BLaER1 (cell line): ENCODE data around the gene MOCOS.
"Not testable (repeated sequence)": the region's sequence is repeated elsewhere in the genome, so short reads cannot be mapped to it uniquely, and the experiment has no call there.

ENCODE experiments used
- H3K27ac ChIP-seq: shearing (Covaris generic); formaldehyde crosslinking; 2 replicates; pipeline ENCODE4 v1.8.1; 2022
- H3K27me3 ChIP-seq: shearing (Covaris generic); formaldehyde crosslinking; 2 replicates; pipeline ENCODE4 v1.8.1; 2022
- H3K36me3 ChIP-seq: shearing (Covaris generic); formaldehyde crosslinking; 2 replicates; pipeline ENCODE4 v1.8.1; 2022
- H3K4me1 ChIP-seq: shearing (Covaris generic); formaldehyde crosslinking; 2 replicates; pipeline ENCODE4 v1.8.1; 2022
- H3K4me2 ChIP-seq: shearing (Covaris generic); formaldehyde crosslinking; 2 replicates; pipeline ENCODE4 v1.8.1; 2022
- H3K4me3 ChIP-seq: shearing (Covaris generic); formaldehyde crosslinking; 2 replicates; pipeline ENCODE4 v1.8.1; 2022
- H3K9ac ChIP-seq: shearing (Covaris generic); formaldehyde crosslinking; 2 replicates; pipeline ENCODE4 v1.8.1; 2022
- H3K9me3 ChIP-seq: shearing (Covaris generic); formaldehyde crosslinking; 2 replicates; pipeline ENCODE4 v1.8.1; 2022
- H4K20me1 ChIP-seq: shearing (Covaris generic); formaldehyde crosslinking; 2 replicates; pipeline ENCODE4 v1.8.1; 2022
- Cebpa-rat ChIP-seq: shearing (Covaris generic); IDR thresholded peaks from 2 replicates; pipeline ENCODE4 v1.8.1; 2022

The MOCOS gene

DNA sequence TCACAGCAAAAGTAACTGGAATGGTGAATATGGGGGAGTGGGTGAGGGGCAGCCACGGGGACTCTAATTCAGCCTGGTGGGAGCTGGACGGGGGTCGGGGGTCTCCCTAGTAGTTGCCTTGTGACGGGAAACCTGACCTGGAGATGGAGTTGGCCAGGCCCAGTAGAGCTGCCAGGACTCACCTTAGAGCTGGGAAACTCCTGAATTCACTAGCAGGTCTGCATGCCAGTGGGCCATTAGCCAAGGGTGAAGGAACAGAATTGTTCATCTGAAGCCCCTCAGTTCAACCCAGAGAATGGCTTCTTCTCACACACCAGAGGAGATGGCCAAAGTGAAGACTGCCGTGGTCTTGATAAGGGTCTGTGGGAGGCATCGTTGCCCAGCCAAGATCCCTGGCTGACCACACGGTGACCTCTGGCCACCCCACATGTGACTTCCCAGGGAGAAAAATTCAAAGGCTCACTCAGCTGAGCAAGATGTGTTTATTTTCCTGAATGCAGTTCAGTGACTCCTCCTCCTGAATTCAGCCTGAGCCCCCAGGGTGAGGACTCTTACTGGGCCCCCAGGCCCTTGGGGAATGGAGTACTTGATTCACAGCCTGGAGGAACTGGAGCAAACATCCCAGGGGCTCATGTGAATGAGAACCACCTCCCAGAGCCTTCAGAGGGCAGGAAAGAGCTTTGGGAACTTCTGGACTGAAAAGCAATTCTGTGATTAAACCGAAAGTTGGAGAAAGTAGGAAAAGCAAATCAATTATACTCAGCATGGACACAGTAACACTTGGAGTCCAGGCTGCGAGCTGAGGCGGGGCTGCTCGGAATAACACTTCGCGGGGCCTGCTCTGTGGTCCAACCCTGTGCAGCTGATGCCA, 25.2 kb downstream of the MOCOS start:
- no peaks in the 10 kb centered on the region for H4K20me1 ChIP-seq
- no peak overlapping the region for H3K4me2 ChIP-seq
- peaks cover 8% of the 10 kb centered on the region; the same call in 1 of the 2 replicates for H3K9me3 ChIP-seq
- no peaks in the 10 kb centered on the region for H3K36me3 ChIP-seq
- H3K4me1 ChIP-seq, result peaks cover 17% of the 10 kb centered on the region
- no peak overlapping the region for H3K9ac ChIP-seq
- TF ChIP-seq Cebpa-rat, result no peak
- H3K27me3 ChIP-seq, result no peaks in the 10 kb centered on the region
- H3K27ac ChIP-seq, result no peak overlapping the region
- no peak overlapping the region for H3K4me3 ChIP-seq

DNA sequence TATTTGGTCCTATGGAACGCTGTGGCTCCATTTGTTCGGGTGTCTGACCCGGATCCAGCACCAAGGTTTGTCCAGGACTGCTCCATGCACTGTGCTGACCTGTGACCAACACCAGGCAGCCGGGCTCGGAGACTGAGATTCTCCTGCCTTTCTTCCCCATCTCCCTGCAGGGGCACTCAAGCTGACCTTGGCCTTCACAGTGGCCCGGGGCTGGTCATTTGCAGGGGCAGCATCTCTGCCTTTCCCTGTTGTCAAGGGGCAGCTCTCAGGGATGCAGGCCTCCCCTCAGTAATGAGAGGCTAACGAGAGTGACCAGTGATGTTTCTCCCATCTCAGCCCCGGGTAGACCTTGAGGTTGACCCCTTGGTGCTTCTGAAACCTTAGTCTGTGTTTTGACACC, 27.5 kb downstream of the MOCOS start:
- H4K20me1 ChIP-seq, result no peaks in the 10 kb centered on the region
- H3K9me3 ChIP-seq, result no peaks in the 10 kb centered on the region
- H3K27me3 ChIP-seq, result no peaks in the 10 kb centered on the region
- no peak for TF ChIP-seq Cebpa-rat
- H3K27ac ChIP-seq, result no peak overlapping the region
- peaks cover 17% of the 10 kb centered on the region for H3K4me1 ChIP-seq
- no peak overlapping the region for H3K9ac ChIP-seq
- no peak overlapping the region for H3K4me2 ChIP-seq
- no peaks in the 10 kb centered on the region for H3K36me3 ChIP-seq
- no peak overlapping the region for H3K4me3 ChIP-seq

GRCh38 chr18:36215577-36215976, 28.3 kb downstream of the MOCOS start:
- Histone ChIP-seq H3K9me3 (no peaks in the 10 kb centered on the region), H3K9ac (no peak overlapping the region), H3K4me1 (peaks cover 17% of the 10 kb centered on the region), H3K27me3 (no peaks in the 10 kb centered on the region), H3K4me2 (no peak overlapping the region), H3K27ac (no peak overlapping the region), H4K20me1 (no peaks in the 10 kb centered on the region), H3K36me3 (no peaks in the 10 kb centered on the region), H3K4me3 (no peak overlapping the region)
- no peak for TF ChIP-seq Cebpa-rat

DNA sequence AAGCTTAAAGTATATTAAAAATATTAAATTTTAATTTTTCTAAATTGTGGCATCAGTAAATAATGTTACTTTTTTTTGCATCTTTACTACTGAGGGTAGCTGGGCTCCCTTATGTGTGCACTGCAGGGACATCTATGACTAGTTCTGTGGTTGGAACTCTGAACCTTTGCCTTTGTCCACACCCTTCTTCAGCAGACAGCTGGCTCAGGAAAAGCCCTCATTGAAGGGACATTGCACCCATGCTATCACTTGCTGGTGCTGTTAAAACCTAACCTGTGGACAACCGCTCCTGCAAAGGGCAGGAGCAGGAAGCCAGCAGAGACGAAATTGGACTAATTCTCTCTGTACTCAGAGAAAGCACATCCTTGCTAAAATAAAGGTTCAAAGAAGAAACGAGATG, 30.1 kb downstream of the MOCOS start:
- Histone ChIP-seq H3K4me3 (no peak overlapping the region), H3K4me2 (no peak overlapping the region), H3K36me3 (no peaks in the 10 kb centered on the region), H3K4me1 (peaks cover 5% of the 10 kb centered on the region; the same call in 1 of the 2 replicates), H3K9ac (no peak overlapping the region), H3K27ac (no peak overlapping the region), H3K9me3 (no peaks in the 10 kb centered on the region), H3K27me3 (no peaks in the 10 kb centered on the region), H4K20me1 (no peaks in the 10 kb centered on the region)
- TF ChIP-seq Cebpa-rat, result no peak

GRCh38 chr18:36229188-36229587, 41.9 kb downstream of the MOCOS start:
- no peak overlapping the region for H3K9ac ChIP-seq
- H3K27me3 ChIP-seq, result no peaks in the 10 kb centered on the region
- no peaks in the 10 kb centered on the region for H4K20me1 ChIP-seq
- TF ChIP-seq Cebpa-rat, result no peak
- no peaks in the 10 kb centered on the region for H3K4me1 ChIP-seq
- peaks cover 49% of the 10 kb centered on the region for H3K9me3 ChIP-seq
- H3K4me2 ChIP-seq, result no peak overlapping the region
- H3K27ac ChIP-seq, result no peak overlapping the region
- H3K36me3 ChIP-seq, result no peaks in the 10 kb centered on the region
- H3K4me3 ChIP-seq, result no peak overlapping the region

DNA sequence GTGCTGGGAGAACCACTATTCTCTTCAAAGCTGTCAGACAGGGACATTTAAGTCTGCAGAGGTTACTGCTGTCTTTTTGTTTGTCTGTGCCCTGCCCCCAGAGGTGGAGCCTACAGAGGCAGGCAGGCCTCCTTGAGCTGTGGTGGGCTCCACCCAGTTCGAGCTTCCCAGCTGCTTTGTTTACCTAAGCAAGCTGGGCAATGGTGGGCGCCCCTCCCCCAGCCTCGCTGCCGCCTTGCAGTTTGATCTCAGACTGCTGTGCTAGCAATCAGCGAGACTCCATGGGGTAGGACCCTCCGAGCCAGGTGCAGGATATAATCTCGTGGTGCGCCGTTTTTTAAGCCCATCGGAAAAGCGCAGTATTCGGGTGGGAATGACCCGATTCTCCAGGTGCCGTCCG, 53.2 kb downstream of the MOCOS start:
- not testable (repeated sequence) for H3K9ac ChIP-seq, H3K9me3 ChIP-seq, H3K27ac ChIP-seq, H3K4me1 ChIP-seq, H3K27me3 ChIP-seq, H3K4me3 ChIP-seq, H3K4me2 ChIP-seq, H4K20me1 ChIP-seq, H3K36me3 ChIP-seq

DNA sequence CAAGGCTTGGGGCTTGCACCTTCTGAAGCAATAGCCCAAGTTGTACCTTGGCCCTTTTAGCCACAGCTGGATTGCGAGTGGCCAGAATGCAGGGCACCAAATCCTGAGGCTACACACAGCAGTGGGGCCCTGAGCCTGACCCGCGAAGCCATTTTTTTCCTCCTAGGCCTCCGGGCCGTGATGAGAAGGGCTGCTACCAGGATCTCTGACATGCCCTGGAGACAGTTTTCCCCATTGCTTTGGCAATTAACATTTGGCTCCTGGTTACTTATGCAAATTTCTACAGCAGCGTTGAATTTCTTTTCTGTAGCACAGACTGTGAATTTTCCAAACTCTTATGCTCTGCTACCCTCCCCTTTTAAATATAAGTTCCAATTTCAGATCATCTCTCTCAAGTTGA, 54.5 kb downstream of the MOCOS start:
- no peak overlapping the region for H3K9ac ChIP-seq
- no peak overlapping the region for H3K4me3 ChIP-seq
- no peak overlapping the region for H3K27ac ChIP-seq
- H4K20me1 ChIP-seq, result no peaks in the 10 kb centered on the region
- no peak overlapping the region for H3K4me2 ChIP-seq
- TF ChIP-seq Cebpa-rat, result no peak
- H3K27me3 ChIP-seq, result no peaks in the 10 kb centered on the region
- H3K36me3 ChIP-seq, result no peaks in the 10 kb centered on the region
- peaks cover 11% of the 10 kb centered on the region; the same call in 1 of the 2 replicates for H3K9me3 ChIP-seq
- no peaks in the 10 kb centered on the region for H3K4me1 ChIP-seq

GRCh38 chr18:36247036-36247435, 59.7 kb downstream of the MOCOS start:
- Histone ChIP-seq H3K36me3 (no peaks in the 10 kb centered on the region), H3K27ac (no peak overlapping the region), H4K20me1 (no peaks in the 10 kb centered on the region), H3K9ac (no peak overlapping the region), H3K4me2 (no peak overlapping the region), H3K27me3 (no peaks in the 10 kb centered on the region), H3K4me1 (no peaks in the 10 kb centered on the region), H3K4me3 (no peak overlapping the region), H3K9me3 (peaks cover 20% of the 10 kb centered on the region)
- TF ChIP-seq Cebpa-rat, result no peak

GRCh38 chr18:36249392-36249791, 62.1 kb downstream of the MOCOS start:
- Histone ChIP-seq H3K4me2 (no peak overlapping the region), H4K20me1 (no peaks in the 10 kb centered on the region), H3K27ac (no peak overlapping the region), H3K27me3 (no peaks in the 10 kb centered on the region), H3K36me3 (no peaks in the 10 kb centered on the region), H3K4me1 (no peaks in the 10 kb centered on the region), H3K9ac (no peak overlapping the region), H3K4me3 (no peak overlapping the region), H3K9me3 (peaks cover 20% of the 10 kb centered on the region)
- no peak for TF ChIP-seq Cebpa-rat

DNA sequence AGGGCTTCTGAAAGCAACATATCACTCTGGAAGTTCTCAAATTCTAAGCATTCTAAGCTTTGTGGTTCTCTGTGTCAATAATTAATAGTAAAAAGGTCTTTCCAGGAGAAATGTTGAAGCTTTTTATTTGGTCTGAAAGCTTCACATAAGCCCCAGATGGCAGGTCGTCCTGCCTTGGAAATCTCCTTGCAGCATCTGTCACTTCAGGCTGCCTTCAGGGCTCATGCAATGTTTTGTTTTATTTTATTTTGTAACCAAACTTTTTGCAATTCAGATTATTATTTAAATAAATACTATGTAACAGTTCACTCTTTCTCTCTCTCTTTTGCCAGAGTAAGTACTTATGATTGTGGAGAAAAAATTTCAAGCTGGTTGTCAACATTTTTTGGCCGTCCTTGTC, 63.5 kb downstream of the MOCOS start:
- no peaks in the 10 kb centered on the region for H4K20me1 ChIP-seq
- peaks cover 15% of the 10 kb centered on the region for H3K9me3 ChIP-seq
- H3K27me3 ChIP-seq, result no peaks in the 10 kb centered on the region

More for the DNA sequence above, 63.5 kb downstream of the MOCOS start:
- H3K36me3 ChIP-seq, result no peaks in the 10 kb centered on the region
- no peak overlapping the region for H3K4me2 ChIP-seq
- no peak overlapping the region for H3K27ac ChIP-seq
- H3K4me3 ChIP-seq, result no peak overlapping the region
- no peak overlapping the region for H3K9ac ChIP-seq
- no peak for TF ChIP-seq Cebpa-rat
- H3K4me1 ChIP-seq, result no peaks in the 10 kb centered on the region
